Measurements from ENCODE around the gene TMEM217.

The TMEM217 gene

GRCh38 chr6:37177935-37178517 lies 79.9 kb downstream of the TMEM217 start:
- DNase-seq: no peak

GRCh38 chr6:37177077-37177934 lies 80.6 kb downstream of the TMEM217 start:
- no peak for DNase-seq

- no peak for DNase-seq
Measured at GRCh38 chr6:37176268-37177076, 81.5 kb downstream of the TMEM217 start.

GRCh38 chr6:37175332-37176267 lies 82.3 kb downstream of the TMEM217 start:
- no peak for DNase-seq

- DNase-seq: peak in 1 of 2 experiments; percentile 28
Measured at GRCh38 chr6:37174515-37175331, 83.2 kb downstream of the TMEM217 start.

GRCh38 chr6:37174196-37174514 lies 83.8 kb downstream of the TMEM217 start:
- no peak for DNase-seq

GRCh38 chr6:37173493-37174195 lies 84.3 kb downstream of the TMEM217 start:
- no peak for DNase-seq

GRCh38 chr6:37172912-37173492 lies 84.9 kb downstream of the TMEM217 start:
- DNase-seq: no peak

GRCh38 chr6:37171970-37172812 lies 85.8 kb downstream of the TMEM217 start:
- DNase-seq: peak; percentile 85 to 94

GRCh38 chr6:37171201-37171969 lies 86.6 kb downstream of the TMEM217 start:
- peak in 1 of 2 experiments; percentile 59 for DNase-seq

- DNase-seq: peak; percentile 40 to 73
Measured at GRCh38 chr6:37170273-37171200, 87.4 kb downstream of the TMEM217 start.

GRCh38 chr6:37169496-37170272 lies 88.3 kb downstream of the TMEM217 start, which contains the start of gene PIM1:
Gene PIM1, plus strand, starts transcription at chr6:37170152. Its CDS starts 424 bp downstream, at chr6:37170576.
- DNase-seq: peak; percentile 91 to 99

- peak; percentile 35 to 49 for DNase-seq
Measured at GRCh38 chr6:37168811-37169495, 89.0 kb downstream of the TMEM217 start.

- no peak for DNase-seq
Measured at GRCh38 chr6:37168163-37168758, 89.7 kb downstream of the TMEM217 start.

GRCh38 chr6:37162740-37163139 lies 95.2 kb downstream of the TMEM217 start:
- no peak for DNase-seq
